PC-3 (cell line): Measurements from ENCODE around the gene CAPNS1.

Experiments used
- EZH2 ChIP-seq: fragments of 300-600 bp; sonication (generic); IDR thresholded peaks from one replicate; pipeline ENCODE4 v1.6.1; 2017; ENCODE audit warnings: antibody characterized with exemption, mild to moderate bottlenecking, low read length; ENCODE audit not compliant: unreplicated experiment
- EZH2phosphoT487 ChIP-seq: fragments of 300-600 bp; sonication (generic); IDR thresholded peaks from 2 replicates; pipeline ENCODE4 v1.6.1; 2018; ENCODE audit warnings: mild to moderate bottlenecking, antibody characterized with exemption, low read length, borderline replicate concordance

- TF ChIP-seq EZH2 (no peak), EZH2phosphoT487 (no peak)
Measured at GRCh38 chr19:36142496-36142895, 2.6 kb downstream of the CAPNS1 start.
